HG02981 (cell line): ENCODE data around the gene MUL1.
A peak's percentile ranks its signal among the peaks of the same experiment; 100 is the strongest.

Experiments
- ATAC-seq: cut with Tn5 transposase; IDR thresholded peaks from one replicate; pipeline ENCODE4 v1.9.1; 2021; ENCODE audit warnings: mild to moderate bottlenecking, moderate library complexity; ENCODE audit not compliant: unreplicated experiment

Gene MUL1, protein sequence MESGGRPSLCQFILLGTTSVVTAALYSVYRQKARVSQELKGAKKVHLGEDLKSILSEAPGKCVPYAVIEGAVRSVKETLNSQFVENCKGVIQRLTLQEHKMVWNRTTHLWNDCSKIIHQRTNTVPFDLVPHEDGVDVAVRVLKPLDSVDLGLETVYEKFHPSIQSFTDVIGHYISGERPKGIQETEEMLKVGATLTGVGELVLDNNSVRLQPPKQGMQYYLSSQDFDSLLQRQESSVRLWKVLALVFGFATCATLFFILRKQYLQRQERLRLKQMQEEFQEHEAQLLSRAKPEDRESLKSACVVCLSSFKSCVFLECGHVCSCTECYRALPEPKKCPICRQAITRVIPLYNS

DNA sequence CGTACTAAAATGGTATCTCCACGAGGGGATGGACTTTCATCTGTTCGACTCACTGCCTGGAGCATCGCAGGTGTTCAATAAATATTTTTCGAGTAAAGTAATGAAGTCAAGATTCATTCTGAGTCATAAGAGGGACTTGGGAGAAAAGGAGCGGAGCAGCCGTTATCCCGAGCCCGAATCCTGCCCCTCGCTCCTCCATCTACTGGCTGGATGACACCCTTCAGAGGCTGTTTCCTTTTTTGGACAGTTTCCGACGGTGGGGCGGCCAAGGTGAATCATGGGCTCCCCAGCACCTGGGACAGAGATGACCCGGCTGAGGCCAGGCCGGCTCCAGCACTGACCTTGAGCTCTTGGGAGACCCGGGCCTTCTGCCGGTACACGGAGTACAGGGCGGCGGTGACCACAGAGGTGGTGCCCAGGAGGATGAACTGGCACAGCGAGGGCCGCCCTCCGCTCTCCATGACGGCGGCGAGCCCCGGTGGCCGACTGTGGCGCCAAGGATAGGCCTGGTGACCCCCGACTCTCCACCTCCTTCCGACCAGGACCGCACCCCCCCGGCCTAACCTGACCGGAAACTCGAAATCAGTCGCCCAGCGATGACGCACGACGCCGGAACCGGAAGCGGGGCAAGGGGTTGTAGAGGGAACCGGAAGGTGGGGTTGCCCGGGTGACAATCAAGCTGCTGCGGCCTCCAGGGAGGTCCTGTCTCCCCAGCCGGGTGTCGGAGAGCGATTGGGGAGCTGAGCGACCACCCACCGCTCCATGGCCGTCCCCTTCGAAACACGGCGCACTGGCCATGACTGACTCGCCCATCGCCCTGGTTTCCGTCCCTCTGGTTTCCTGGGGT lies at the start of gene MUL1:
Gene MUL1, minus strand, starts transcription at position 588 of the 847 bp plus-strand sequence. Its CDS starts 127 bp downstream, at position 461.
- ATAC-seq, result peak; percentile 84

DNA sequence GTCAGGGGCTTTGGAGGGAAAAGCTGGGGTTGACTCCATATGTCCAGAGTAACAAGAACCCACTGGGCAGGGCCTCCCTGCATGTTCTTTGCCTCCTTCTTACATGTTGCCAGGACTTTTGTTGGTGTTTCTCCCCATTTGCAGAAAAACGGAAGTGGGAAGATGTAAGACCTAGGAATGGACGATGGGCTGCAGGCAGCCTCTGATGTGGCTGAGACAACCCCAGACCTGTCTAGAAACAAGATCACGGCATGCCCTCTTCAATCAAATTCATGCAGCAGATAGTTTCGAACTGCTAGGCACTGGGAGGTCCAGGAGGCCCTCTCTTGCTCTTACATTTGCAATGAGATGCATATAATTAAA lies 47.8 kb upstream of the MUL1 start:
- ATAC-seq, result no peak

DNA sequence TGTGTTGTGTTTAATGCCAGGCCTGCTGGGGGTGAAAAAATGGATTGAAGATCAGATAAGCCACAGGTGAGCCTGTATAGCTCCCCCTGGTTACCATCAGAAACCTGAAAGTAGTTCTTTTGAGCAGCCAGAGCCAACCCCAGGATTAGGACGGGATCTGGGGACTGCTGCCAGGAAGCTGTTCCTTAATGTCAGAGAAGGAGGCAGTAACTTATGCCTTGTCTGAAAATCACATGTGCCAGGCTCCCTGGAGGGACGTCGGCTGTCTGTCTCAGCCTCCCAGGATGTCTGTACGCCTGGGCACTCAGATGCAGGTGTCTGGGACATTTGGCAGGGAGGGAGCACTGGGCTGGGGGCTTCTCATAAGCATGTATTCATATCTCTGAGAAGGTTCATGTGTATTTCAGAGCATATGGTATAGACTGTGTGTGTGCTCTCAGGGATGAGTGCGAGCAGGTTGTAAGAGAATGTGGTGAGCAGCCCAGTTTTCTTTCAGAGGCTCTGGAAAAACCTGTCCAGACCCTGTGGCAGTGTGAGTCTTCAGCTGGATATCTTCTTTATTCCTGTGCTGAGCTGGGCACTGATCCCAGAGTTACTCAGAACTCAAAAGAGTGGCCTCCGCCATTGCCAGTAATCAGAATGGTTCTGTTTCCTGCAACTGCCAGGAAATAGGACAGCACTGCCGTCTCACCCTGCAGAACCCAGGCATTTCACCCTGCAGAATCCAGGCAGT lies 47.2 kb upstream of the MUL1 start:
- ATAC-seq, result no peak

DNA sequence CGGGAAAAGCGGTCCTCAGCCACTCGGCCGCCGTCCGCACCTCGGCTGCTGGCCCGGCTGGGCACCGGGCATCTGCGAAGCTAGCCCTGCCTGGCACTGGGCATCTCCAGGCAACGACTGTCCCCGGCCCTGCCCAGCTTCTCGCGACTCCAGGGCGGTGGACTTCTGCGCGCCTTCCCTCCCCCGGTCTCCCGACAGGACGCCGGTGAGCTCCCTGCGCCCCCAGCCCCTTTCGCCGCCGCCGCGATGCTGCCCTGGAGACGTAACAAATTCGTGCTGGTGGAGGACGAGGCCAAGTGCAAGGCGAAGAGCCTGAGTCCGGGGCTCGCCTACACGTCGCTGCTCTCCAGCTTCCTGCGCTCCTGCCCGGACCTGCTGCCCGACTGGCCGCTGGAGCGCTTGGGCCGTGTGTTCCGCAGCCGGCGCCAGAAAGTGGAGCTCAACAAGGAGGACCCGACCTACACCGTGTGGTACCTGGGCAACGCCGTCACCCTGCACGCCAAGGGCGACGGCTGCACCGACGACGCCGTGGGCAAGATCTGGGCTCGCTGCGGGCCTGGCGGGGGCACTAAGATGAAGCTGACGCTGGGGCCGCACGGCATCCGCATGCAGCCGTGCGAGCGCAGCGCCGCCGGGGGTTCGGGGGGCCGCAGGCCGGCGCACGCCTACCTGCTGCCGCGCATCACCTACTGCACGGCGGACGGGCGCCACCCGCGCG lies 44.9 kb upstream of the MUL1 start:
- ATAC-seq, result no peak

DNA sequence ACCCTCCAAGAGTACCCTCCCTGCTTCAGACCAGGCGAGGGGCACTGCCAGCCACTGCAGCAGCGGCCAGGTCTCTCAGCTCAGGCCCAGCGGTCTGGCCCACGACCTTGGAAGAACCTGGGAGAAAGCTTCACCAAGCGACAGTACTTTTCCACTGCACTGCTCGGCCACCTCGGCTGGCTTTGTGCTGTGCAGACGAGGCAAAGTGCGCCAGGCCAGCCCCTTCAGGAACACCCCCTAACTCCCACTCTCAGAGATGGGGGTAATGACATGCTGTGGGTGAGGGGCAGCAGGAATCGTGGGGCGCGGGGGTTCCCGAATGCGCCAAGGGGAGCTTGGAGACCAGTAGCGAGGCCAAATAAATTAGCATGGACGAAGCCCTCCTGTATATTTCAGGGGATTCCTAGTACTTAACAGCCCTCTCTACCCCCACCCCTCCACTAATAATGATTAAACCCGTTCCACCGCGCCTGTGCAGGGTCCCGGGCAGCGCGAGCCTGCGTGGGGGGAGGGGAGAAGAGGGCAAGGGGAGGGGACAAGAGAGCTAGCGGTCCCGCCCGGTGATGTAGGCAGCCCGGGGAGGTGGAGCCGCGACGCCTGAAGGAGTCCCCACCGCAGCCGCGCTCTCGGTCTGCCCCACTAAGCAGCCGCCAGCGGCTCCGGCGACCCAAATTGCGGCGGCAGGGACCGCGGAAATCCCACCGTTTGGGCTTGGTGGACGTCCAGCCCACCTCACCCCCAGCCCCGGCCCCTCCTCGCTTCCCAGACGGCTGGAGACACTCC lies 44.2 kb upstream of the MUL1 start, which contains the start of gene FAM43B:
Gene FAM43B, plus strand, starts transcription at position 629 of the 783 bp plus-strand sequence. CDS start 401 bp downstream, outside the sequence.
- ATAC-seq, result no peak

DNA sequence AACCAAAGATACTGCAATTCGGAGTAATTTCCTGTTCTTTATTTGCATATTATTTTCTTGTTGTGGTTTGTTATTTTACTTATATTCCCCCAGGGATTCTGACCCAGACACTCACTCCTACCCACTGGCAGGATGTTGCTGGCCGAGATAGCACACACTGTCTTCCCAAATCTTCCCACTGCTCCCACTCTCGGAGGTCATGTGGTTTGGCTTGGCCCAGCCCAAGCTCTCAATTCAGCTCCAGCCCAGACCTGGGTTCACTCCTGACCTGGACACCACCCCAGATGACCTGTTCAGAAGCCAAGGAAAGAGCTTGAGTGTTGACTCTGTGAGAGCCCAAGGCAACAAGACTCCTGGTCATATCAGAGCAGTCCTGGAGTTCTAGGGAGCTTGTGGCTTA lies 43.2 kb upstream of the MUL1 start:
- ATAC-seq, result no peak

DNA sequence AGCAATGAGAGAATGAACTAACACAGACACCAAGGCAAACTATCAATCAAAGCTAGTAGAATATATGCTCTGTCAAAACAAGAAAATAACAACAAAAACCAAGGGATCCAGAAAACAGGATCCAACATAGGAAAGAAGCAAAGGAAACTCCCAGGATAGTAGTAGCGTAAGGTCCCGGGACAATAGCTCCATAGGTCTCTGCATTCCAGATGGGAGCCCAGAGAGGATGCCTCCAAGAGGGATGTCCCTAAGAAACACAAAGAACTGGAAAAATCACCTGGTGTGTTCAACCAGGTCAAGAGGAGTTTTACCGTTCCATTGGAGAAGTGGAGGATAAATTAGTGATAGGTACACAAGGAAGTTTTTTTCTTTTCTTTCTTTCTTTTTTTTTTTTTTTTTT lies 38.7 kb upstream of the MUL1 start:
- ATAC-seq, result no peak

DNA sequence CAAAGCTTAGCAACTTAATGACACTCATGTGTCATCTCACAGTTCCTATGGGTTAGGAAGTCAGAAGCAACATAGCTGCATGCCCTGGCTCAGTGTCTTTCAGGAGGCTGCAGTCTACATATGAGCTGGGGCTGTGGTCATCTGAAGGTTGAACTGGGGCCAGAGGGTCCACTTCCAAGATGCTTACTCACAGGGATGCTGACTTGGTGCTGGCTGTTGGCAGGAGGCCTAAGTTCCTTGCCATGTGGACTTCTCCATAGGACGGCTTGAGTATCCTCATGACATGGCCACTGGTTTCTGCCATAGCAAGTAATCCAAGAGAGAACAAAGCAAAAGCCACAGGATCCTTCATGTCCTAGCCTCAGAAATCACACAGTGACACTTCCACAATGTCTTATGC lies 32.3 kb upstream of the MUL1 start:
- no peak for ATAC-seq

DNA sequence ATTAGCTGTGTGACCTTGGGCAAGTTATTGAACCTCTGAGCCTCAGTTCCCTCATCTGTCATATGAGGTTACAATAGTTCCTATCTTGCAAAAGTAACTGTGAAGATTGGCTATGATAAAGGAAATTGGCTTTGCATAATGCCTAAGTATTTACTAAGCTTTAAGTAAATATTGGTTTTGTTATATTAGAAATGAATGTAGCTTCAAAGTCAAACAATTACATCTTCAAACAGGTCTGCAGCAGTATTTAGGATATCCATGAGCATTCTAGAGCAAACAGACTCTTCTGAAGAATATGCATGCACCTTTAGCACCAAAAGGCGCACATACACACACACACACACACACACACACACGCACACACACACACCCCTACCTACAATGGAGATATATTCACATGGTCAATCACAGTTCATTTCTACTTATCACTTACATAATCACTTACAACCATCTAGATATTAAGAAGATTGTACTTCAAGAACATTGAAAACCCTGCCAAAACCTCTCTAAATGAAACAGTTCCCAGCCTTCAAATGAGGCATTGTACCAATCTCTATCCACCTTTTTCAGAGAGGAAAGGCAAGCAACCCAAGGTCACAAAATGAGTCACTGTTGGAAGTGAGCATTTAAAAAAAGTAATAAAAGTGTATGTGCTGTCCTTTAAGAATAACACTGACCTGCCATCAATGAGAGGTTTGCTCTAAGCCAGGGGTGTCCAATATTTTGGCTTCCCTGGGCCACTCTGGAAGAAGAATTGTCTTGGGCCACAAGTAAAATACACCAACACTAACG lies 31.0 kb upstream of the MUL1 start:
- no peak for ATAC-seq

DNA sequence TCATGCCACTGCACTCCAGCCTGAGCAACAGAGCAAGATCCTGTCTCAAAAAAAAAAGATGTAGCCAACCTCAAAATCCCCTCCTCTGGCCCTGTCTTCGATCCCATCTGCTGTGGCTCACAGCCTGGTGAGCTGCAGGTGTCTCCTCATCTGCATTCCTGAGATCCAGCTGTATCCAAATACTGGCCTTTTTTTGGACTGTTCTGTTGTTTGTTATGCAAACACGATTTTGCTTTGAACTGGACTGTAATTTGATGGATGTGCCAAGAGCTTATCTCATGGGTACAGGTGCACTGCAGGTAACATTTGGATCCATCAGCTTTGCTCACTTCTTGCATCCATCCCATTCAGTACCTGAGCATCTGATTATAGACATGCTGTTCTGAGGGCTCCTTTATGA lies 30.3 kb upstream of the MUL1 start:
- no peak for ATAC-seq

DNA sequence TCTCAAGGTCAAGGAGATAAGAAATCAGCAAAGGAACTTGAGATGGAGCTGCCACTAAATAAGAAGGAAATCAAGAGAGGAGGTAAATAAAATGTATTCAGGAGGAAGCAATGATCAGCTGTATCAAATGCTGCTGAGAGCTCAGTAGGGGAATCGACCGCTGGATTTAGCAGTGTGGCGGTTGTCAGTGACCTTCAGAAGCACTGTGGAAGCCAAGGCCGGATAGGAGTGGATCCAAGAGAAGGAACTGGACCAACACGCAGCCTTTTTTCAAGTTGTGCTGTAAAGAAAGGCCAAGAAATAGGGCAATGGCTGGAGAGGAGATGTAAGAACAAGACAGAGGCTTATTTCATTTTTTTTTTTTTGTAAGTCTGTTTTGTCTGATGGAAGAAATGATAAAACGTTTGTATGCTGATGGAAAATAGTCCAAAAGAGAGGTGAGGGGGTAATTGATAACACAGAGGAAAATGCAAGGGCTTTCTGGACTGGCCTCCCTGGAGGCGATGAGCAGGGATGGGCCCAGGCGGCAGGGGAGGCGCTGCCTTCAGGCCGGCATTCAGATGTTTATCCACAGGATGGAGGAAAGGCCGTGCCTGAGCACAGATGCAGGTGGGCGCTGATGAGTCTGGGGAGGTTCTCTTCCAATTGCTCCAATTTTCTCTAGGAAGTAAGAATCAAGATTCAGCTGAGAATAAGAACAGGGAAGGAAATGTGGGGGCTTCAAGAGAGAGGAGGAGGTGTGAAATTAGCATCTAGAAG lies 26.9 kb upstream of the MUL1 start:
- no peak for ATAC-seq

DNA sequence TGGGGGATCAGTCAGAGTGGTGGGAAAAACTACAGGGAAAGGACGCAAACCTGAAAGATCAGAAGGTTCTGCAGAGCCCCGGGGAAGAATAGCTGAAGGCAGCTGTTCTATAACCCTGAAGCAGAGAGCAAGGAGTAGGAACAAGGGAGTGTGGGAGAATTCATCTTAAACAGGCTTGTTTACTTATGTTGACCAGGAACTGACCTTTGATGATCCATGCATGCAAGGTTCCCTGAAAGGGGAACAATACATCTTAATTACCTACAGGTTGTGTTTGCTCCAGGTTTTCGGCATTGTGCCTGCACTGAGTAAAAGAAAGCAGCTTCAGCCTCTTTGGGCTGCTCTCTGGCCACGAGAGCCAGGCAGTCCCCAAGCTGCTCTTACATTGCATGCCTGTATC lies 25.7 kb upstream of the MUL1 start:
- ATAC-seq, result no peak

DNA sequence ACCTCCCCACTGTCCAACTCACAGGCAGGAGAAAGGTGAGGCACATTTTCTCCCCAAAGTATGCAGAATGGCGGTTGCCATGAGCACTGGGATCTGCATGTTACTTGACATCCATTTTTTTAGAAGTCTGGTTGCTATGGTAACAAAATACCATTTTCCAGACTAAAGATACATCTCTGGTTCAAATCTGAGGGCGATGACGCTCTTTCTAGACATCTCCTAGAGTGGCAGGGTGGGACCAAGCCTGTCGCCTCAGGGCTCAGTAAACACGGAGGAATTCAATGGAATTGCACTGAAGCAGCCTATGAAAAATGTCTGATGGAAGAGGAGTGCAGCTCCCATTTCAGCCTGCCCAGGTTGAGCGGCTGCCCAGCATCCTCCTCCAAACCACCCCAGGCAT lies 22.9 kb upstream of the MUL1 start:
- no peak for ATAC-seq

DNA sequence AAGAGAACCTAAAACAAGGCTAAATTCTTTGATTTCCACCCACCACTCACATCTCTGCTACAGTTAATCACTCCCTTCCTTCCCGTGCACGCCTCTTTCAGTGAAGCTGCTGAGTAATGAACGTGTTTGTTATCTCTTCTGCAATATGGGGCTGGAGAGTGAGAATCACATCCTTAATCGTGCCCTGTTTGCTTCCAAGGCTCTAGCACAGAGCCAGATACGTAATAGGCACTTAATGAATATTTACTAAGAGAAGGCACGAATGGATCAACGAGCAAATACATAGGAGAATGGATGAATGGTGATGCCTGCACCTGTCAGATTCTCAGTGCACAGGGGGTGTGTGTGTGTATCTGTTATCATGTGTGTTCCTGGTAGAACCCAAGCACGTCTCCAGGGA lies 22.4 kb upstream of the MUL1 start:
- ATAC-seq, result no peak

DNA sequence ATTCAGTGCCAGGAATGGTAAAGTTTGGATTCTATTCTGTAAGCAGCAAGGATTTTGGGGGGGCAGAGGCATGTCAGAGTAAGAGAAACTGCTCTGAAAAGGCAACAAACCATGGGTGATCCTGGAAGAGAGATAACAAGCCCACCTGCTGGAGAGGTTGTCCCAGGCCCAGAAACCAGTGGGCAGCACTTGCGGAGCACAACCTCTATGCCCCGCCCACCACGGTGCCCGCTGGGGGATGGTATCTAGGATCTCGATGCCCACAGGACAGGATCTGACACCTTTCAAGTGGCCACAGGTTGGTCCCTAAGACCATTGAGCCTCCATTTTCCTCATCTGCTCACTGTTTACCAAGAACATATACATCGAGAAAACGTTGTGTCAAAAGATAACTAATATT lies 20.3 kb upstream of the MUL1 start:
- ATAC-seq, result no peak

DNA sequence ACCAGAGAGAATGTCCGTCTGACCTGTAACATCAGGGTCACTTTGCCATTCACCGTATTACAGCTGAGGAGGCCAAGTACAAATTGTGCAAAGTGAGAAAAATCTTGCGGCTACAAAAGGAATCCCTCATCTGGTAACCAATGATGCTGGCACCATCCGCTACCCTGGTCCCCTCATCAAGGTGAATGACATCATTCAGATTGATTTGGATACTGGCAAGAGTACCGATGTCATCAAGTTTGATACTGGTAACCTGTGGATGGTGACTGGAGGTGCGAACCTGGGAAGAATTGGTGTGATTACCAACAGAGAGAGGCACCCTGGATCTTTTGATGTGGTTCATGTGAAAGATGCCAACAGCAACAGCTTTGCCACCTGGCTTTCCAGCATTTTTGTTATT lies 18.3 kb upstream of the MUL1 start:
- no peak for ATAC-seq

DNA sequence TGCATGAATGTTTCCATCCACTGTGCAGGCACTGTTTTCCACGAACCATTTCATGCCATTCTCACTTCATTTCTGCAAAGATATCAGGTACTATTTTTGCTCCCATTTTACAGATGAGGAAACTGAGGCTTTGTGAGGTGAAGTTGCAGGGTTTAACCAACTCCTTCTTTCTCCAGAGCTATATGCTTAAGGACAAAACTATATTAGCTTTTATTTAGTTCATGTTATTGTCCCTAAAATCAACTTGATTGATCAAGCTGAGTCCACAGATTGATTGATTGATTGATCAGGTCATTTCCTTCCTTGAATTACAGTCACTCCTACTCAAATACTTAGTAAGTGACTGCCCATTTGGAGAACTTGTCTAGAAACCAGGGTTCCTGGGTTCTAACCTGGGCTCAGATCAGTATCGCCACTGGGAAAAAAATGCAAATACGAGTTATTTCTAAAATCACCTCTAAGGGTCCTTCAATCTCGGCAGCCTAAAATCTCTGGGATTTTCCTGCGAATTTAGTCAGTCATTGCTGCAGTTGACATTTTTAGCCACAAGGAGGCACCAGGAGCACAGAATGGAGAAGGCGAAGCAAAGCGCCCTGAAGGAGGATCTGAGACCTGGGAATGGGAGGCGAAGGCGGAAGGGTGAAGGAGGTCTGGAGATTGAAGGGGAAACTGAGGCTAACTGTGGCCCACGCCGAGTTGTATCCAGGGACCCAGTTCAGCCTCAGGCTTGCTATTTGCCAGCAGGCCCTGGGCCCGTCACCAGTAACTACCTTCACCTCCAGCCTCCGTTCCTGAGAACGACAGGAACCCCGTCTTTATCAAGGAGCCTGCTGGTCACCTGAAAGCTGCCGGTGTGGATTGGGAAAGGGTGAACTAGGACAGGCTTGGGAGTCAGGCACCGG lies 14.3 kb upstream of the MUL1 start:
- no peak for ATAC-seq
